ENCODE results near the gene FOXA2. TPM values are rescaled to one million over a fixed set of nuclear protein-coding genes. Genes with fewer than 3 reads are reported as not detected.

FOXA2 gene
- total RNA-seq, 2 donors from 2014 or later: 0.49 TPM; not detected in 1

DNA sequence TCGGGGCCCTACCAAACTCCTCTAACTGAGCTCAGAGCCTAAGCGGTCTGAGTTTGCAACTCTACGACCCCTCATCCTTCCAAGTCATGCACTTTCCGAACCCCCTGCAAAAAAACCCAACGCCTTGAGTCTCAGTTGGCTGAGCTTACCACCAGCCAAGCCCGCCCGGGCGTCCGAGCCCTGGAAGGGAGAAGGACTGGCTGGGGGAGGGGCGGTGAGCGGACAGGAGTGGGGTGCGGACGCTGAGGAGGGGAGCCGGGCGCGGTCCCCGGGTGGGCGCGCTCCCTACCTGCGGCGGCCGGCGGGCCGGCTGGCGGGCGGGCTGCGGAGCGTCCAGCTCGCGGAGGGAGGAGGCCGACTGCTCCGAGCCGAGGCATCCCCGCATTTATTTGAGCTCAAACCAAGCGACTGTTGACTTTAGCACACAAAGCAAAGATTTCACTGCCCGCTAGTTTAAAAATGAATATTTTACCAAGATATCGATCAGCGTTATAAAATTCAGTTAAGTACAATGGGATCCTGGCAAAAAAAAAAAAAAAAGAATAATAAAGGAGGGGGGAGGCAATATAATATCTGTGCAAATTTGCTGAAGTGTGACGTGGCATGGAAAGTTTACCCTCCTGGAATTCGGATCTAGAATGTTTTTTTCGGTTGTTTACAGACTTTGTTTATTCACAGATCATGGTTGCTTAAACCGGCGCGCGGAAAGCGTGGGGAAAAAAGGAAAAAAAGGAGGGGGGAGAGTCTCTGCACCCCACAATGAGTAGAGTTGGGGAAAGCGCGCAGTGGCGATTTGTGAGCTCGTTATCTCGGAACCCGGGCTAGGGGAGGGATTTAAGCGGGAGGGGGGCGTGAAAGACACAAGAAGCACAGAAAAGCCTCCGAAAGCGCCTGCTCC is 5.9 kb downstream of the FOXA2 start:
- TF ChIP-seq, protein P1, sequence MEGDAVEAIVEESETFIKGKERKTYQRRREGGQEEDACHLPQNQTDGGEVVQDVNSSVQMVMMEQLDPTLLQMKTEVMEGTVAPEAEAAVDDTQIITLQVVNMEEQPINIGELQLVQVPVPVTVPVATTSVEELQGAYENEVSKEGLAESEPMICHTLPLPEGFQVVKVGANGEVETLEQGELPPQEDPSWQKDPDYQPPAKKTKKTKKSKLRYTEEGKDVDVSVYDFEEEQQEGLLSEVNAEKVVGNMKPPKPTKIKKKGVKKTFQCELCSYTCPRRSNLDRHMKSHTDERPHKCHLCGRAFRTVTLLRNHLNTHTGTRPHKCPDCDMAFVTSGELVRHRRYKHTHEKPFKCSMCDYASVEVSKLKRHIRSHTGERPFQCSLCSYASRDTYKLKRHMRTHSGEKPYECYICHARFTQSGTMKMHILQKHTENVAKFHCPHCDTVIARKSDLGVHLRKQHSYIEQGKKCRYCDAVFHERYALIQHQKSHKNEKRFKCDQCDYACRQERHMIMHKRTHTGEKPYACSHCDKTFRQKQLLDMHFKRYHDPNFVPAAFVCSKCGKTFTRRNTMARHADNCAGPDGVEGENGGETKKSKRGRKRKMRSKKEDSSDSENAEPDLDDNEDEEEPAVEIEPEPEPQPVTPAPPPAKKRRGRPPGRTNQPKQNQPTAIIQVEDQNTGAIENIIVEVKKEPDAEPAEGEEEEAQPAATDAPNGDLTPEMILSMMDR (IDR thresholded peaks at IDR 0.05): no peak
- Histone ChIP-seq H3K36me3 (no peaks in the 10 kb centered on the region), H3K27me3 (replicated peaks; ENCODE audit: insufficient read depth) (peaks cover 15% of the 10 kb centered on the region), H3K4me3 (peak overlapping the region; percentile 29), H3K4me1 (ENCODE audit: control insufficient read depth in 1 of 2, low read depth in 2 of 2) (peaks cover 7 to 33% of the 10 kb centered on the region in 2 donors), H3K9me3 (no peaks in the 10 kb centered on the region), H3K27ac (no peak overlapping the region)
- no peak for ATAC-seq (ENCODE audit: insufficient number of reproducible peaks, low FRiP score, low read depth)
- no peak for DNase-seq (ENCODE audit: low spot score)

DNA sequence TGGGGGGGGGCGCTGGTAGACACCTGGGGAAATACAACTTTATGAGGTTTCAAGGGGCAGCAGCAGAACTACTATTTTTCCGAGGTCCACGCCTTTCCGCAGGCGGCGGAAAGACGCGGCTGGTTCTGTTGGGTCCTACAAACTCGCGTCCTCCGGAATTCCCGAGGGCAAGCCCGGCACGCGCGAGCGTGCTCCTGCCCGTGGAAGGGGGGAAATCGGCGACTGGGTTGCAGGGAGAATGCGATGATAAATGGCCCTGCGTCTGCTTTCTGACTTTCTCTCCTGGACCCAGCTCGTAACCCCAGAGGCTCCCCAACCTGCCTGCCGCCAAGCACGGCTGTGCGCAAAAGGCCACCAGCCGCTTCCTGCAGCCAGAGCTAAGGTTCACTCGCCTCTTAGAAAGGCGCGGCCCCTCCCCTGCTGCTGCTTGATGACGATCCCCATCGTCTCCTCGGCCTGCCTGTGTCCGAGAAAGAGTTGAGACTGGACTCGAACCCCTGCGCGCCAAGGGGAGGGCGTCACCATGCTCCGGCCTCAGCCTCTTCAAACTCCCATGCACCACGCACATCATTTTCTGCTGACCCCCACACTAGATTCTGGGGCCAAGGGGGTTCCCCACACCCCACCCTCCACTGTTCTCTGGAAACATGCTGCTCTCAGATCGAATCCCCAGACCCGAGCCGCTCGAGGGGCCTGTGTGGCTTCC is 6.7 kb downstream of the FOXA2 start:
- Histone ChIP-seq H3K36me3 (no peaks in the 10 kb centered on the region), H3K4me3 (no peak overlapping the region), H3K27ac (no peak overlapping the region), H3K4me1 (ENCODE audit: control insufficient read depth in 1 of 2, low read depth in 2 of 2) (peaks cover 0 to 25% of the 10 kb centered on the region in 2 donors), H3K27me3 (replicated peaks; ENCODE audit: insufficient read depth) (peaks cover 15% of the 10 kb centered on the region), H3K9me3 (no peaks in the 10 kb centered on the region)
- no peak for DNase-seq (ENCODE audit: low spot score)
- TF ChIP-seq, protein P1 (IDR thresholded peaks at IDR 0.05): no peak
- ATAC-seq (ENCODE audit: insufficient number of reproducible peaks, low FRiP score, low read depth): no peak

DNA sequence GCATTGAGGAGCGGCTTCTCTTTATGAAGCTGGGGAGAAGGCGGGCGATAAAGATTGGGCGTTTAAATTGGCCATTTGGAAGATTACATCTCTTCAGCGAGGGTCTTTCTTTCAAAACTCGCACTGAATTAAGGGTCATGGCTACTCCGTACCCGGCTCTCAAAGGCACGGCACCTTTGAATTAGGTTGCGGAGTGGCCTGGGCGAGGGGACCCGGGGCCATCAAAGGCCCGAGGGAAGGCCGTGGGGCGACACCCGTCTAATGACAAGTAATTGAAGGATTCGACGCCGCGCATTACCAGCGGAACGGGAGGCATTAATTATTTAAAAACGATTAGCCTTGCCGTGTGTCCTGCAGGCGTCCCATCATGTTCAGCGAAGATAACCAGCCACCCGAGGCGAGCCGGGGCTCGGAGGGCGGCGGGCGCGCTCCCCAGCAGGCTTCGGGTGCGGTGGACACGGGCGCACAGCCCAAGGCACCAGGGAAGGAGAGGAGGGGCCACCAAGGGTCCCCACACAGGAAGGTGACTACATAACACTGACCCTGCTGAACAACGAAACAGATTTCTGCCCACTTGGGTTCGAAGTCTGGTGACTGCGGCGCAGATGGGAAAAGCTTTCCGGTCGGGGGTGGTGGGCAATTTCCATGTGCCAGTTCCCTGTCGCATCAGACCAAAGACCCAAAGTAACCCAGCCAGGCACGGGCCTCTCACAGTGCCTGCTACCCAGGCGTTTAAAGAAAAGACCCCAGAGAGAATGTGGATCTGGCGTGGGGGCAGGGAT is 7.4 kb downstream of the FOXA2 start:
- ATAC-seq (ENCODE audit: insufficient number of reproducible peaks, low FRiP score, low read depth) (no peak), DNase-seq (ENCODE audit: low spot score) (no peak)
- Histone ChIP-seq H3K27ac (no peak overlapping the region), H3K4me1 (ENCODE audit: control insufficient read depth in 1 of 2, low read depth in 2 of 2) (peaks cover 0 to 18% of the 10 kb centered on the region in 2 donors), H3K4me3 (no peak overlapping the region), H3K36me3 (no peaks in the 10 kb centered on the region), H3K9me3 (no peaks in the 10 kb centered on the region), H3K27me3 (replicated peaks; ENCODE audit: insufficient read depth) (peaks cover 18% of the 10 kb centered on the region)
- TF ChIP-seq, protein P1 (IDR thresholded peaks at IDR 0.05): no peak

DNA sequence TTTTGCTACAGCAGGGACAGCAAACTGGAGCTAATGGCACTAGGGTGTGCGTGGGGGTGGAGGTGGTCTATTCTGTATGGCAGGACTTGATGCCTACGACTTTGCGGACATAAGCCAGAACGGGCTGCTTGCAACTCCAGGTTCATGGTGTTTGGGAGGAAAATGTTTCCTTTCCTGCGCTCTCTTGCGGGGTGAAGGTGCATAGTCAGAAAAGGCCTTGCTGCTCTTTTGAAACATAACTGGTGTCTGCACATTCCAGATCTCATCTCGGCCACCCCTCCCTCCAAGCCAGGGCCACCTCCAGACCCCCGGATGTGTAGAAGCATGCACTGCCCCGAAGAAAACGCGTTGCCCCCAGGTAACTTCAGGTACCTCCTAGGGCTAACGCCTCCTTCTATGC is 8.1 kb downstream of the FOXA2 start:
- TF ChIP-seq, protein P1 (IDR thresholded peaks at IDR 0.05): no peak
- Histone ChIP-seq H3K4me1 (ENCODE audit: control insufficient read depth in 1 of 2, low read depth in 2 of 2) (peaks cover 0 to 17% of the 10 kb centered on the region in 2 donors), H3K36me3 (no peaks in the 10 kb centered on the region), H3K4me3 (no peak overlapping the region), H3K9me3 (no peaks in the 10 kb centered on the region), H3K27me3 (replicated peaks; ENCODE audit: insufficient read depth) (peaks cover 18% of the 10 kb centered on the region), H3K27ac (no peak overlapping the region)
- DNase-seq (ENCODE audit: low spot score) (no peak), ATAC-seq (ENCODE audit: insufficient number of reproducible peaks, low FRiP score, low read depth) (no peak)

Measured in thoracic aorta (tissue), 2 donors.